Activated CD8-positive, alpha-beta memory T cell treated with anti-CD3 and anti-CD28 coated beads for 4 hours (primary cell): ENCODE measurements around the gene RAD51B.
A peak's percentile ranks its signal among the peaks of the same experiment; 100 is the strongest.
"Not testable (repeated sequence)": the region's sequence is repeated elsewhere in the genome, so short reads cannot be mapped to it uniquely, and the experiment has no call there.

Experiments
- DNase-seq, 2 donors: peaks; one replicate each; pipeline ENCODE4 v3.0.0-alpha.2; 2020; ENCODE audit warnings: low read depth in 2 of 2

RAD51B gene

GRCh38 chr14:68651075-68651474 is 831.5 kb downstream of the RAD51B start:
- DNase-seq: no peak

- no peak for DNase-seq
Observed at GRCh38 chr14:68651652-68652432, 832.3 kb downstream of the RAD51B start.

GRCh38 chr14:68652433-68652690 is 832.8 kb downstream of the RAD51B start:
- no peak for DNase-seq

- DNase-seq: no peak
Observed at GRCh38 chr14:68653108-68653507, 833.5 kb downstream of the RAD51B start.

- no peak for DNase-seq
Observed at GRCh38 chr14:68653804-68654203, 834.2 kb downstream of the RAD51B start.

- no peak for DNase-seq
Observed at GRCh38 chr14:68654471-68654941, 834.9 kb downstream of the RAD51B start.

GRCh38 chr14:68655021-68655831 is 835.6 kb downstream of the RAD51B start:
- DNase-seq: no peak

- no peak for DNase-seq
Observed at GRCh38 chr14:68655911-68656316, 836.3 kb downstream of the RAD51B start.

- DNase-seq: no peak
Observed at GRCh38 chr14:68656452-68656851, 836.9 kb downstream of the RAD51B start.

- DNase-seq: no peak
Observed at GRCh38 chr14:68657300-68658028, 837.9 kb downstream of the RAD51B start.

- DNase-seq: no peak
Observed at GRCh38 chr14:68658029-68658509, 838.5 kb downstream of the RAD51B start.

GRCh38 chr14:68658943-68659931 is 839.7 kb downstream of the RAD51B start:
- no peak for DNase-seq

- no peak for DNase-seq
Observed at GRCh38 chr14:68660495-68660894, 840.9 kb downstream of the RAD51B start.

- DNase-seq: no peak
Observed at GRCh38 chr14:68661226-68662225, 841.9 kb downstream of the RAD51B start.

GRCh38 chr14:68662392-68662791 is 842.8 kb downstream of the RAD51B start:
- DNase-seq: no peak

GRCh38 chr14:68662826-68663225 is 843.2 kb downstream of the RAD51B start:
- not testable (repeated sequence) for DNase-seq

- peak; percentile 6 to 16 for DNase-seq
Observed at GRCh38 chr14:68663385-68664076, 844.0 kb downstream of the RAD51B start.

- no peak for DNase-seq
Observed at GRCh38 chr14:68664225-68664681, 844.7 kb downstream of the RAD51B start.

GRCh38 chr14:68665131-68665530 is 845.6 kb downstream of the RAD51B start:
- no peak for DNase-seq
